RWPE1 (cell line): ENCODE results near the gene CUL4A.
A peak's percentile ranks its signal among the peaks of the same experiment; 100 is the strongest.

Experiments used
- CTCF ChIA-PET: fragments of 350-600 bp; sonication (Branson Sonifier 250); formaldehyde crosslinking; extraction: SDS; loops from one replicate; lab custom pipeline; 2021; lab: Yijun Ruan, JAX
- POLR2A ChIA-PET: fragments of 400-600 bp; formaldehyde crosslinking; extraction: SDS; loops from one replicate; lab custom pipeline; 2020; ENCODE audit warnings: antibody characterized with exemption; ENCODE audit not compliant: low non-redundant PET; lab: Yijun Ruan, JAX
- DNase-seq: peaks from one replicate; pipeline ENCODE4 v3.0.0; 2012; ENCODE audit warnings: low spot score
- H3K27ac ChIP-seq: fragments of 450-650 bp; 2 replicates; pipeline ENCODE4 v1.5.1; 2017
- CTCF ChIP-seq: fragments of 450-650 bp; conservative IDR thresholded peaks from 2 replicates; pipeline ENCODE4 v1.5.1; 2017; ENCODE audit warnings: low read depth, mild to moderate bottlenecking

The CUL4A gene

GRCh38 chr13:113192279-113192678 is 17.1 kb upstream of the CUL4A start:
- ChIA-PET CTCF (no interaction called here), POLR2A (no interaction called here)
- no peak overlapping the region for H3K27ac ChIP-seq
- TF ChIP-seq CTCF, result no peak
- DNase-seq, result no peak

- TF ChIP-seq CTCF, result no peak
- peak overlapping the region; percentile 42; the same call in 1 of the 2 replicates for H3K27ac ChIP-seq
- peak; percentile 20 for DNase-seq
- ChIA-PET CTCF (interaction anchor here (0.5 kb wide), 1 partner anchor 21 kb away, joined by 5 read pairs; no protein-coding TSS in a partner anchor), POLR2A (no interaction called here)
These were observed 16.5 kb upstream of the CUL4A start for GRCh38 chr13:113192902-113193301.

GRCh38 chr13:113195360-113195759 is 14.1 kb upstream of the CUL4A start:
- ChIA-PET POLR2A (no interaction called here), CTCF (no interaction called here)
- TF ChIP-seq CTCF, result no peak
- DNase-seq, result no peak
- H3K27ac ChIP-seq, result no peak overlapping the region

- ChIA-PET POLR2A (no interaction called here), CTCF (interaction anchor here (0.6 kb wide), 1 partner anchor 247 kb away, joined by 4 read pairs; no protein-coding TSS in a partner anchor)
- H3K27ac ChIP-seq, result no peak overlapping the region
- TF ChIP-seq CTCF, result no peak
- no peak for DNase-seq
These were observed 12.3 kb upstream of the CUL4A start for GRCh38 chr13:113196970-113197737.

GRCh38 chr13:113201815-113202214 is 7.6 kb upstream of the CUL4A start:
- H3K27ac ChIP-seq, result no peak overlapping the region
- POLR2A ChIA-PET, result no interaction called here

GRCh38 chr13:113202912-113203311 is 6.5 kb upstream of the CUL4A start:
- no peak for DNase-seq
- CTCF ChIA-PET, result no interaction called here
- peak overlapping the region; percentile 47 for H3K27ac ChIP-seq
- POLR2A ChIA-PET, result no interaction called here
- no peak for TF ChIP-seq CTCF

More at GRCh38 chr13:113201815-113202214, 7.6 kb upstream of the CUL4A start:
- CTCF ChIA-PET, result interaction anchor here (1.1 kb wide), 1 partner anchor 163 kb away, joined by 3 read pairs; no protein-coding TSS in a partner anchor
- TF ChIP-seq CTCF, result no peak
- no peak for DNase-seq
